D721Med (cell line): ENCODE measurements around the gene DMRTA1.
A peak's percentile ranks its signal among the peaks of the same experiment; 100 is the strongest.
"Not testable (repeated sequence)": the region's sequence is repeated elsewhere in the genome, so short reads cannot be mapped to it uniquely, and the experiment has no call there.

Source experiments
- DNase-seq: peaks from one replicate; pipeline ENCODE4 v3.0.0; 2011; ENCODE audit warnings: low spot score; ENCODE audit not compliant: insufficient read length
- FAIRE-seq: peaks from 2 replicates; lab custom pipeline; 2011; peaks lifted over from hg19 to GRCh38; lab: Jason Lieb, UNC
- CTCF ChIP-seq: IDR thresholded peaks from 2 replicates; pipeline ENCODE4 v1.5.1; 2012; ENCODE audit warnings: mild to moderate bottlenecking, control low read depth; ENCODE audit not compliant: insufficient read depth; ENCODE audit errors: missing control alignments

DMRTA1 gene

GRCh38 chr9:22463205-22463604 lies 16.6 kb downstream of the DMRTA1 start:
- DNase-seq (no peak), FAIRE-seq (no peak)
- no peak for TF ChIP-seq CTCF

- DNase-seq (no peak), FAIRE-seq (peak; percentile 81)
- peak; percentile 75 for TF ChIP-seq CTCF
These were observed 23.4 kb downstream of the DMRTA1 start for GRCh38 chr9:22469928-22470544.

- DNase-seq (no peak), FAIRE-seq (no peak)
- no peak for TF ChIP-seq CTCF
These were observed 34.9 kb downstream of the DMRTA1 start for GRCh38 chr9:22481566-22481965.

GRCh38 chr9:22483528-22484070 lies 37.0 kb downstream of the DMRTA1 start:
- FAIRE-seq (no peak), DNase-seq (no peak)
- no peak for TF ChIP-seq CTCF

GRCh38 chr9:22496197-22496596 lies 49.6 kb downstream of the DMRTA1 start:
- not testable (repeated sequence) for FAIRE-seq, DNase-seq
